HepG2 (cell line): ENCODE data around the gene MGAT5. TPM values are rescaled to one million over a fixed set of nuclear protein-coding genes. Genes with fewer than 3 reads are reported as not detected.

Experiments
- ATAC-seq: fragments of 200-7000 bp; cut with Tn5 transposase; 3 replicates; pipeline ENCODE4 v1.9.1; 2020; ENCODE audit warnings: mild to moderate bottlenecking, moderate library complexity
- BruUV-seq: library from RNA; stranded (reverse); fragments of 400-500 nt; replicated peaks from 2 replicates; lab custom pipeline; 2021; lab: Mats Ljungman, UMichigan
- CTCF ChIA-PET: fragments of 300-600 bp; formaldehyde crosslinking; extraction: SDS; loops from one replicate; lab custom pipeline; 2021; ENCODE audit warnings: low total read pairs, inconsistent platforms, low intra/inter-chr PET ratio; lab: Yijun Ruan, JAX
- POLR2A ChIA-PET: fragments of 350-600 bp; sonication (Branson Sonifier 250); formaldehyde crosslinking; loops from one replicate; lab custom pipeline; 2020; ENCODE audit warnings: antibody characterized with exemption, inconsistent platforms; lab: Yijun Ruan, JAX
- DNase-seq: peaks from one replicate; pipeline ENCODE4 v3.0.0-alpha.2; 2015; ENCODE audit warnings: low spot score
- FAIRE-seq: peaks from 3 replicates; lab custom pipeline; 2011; peaks lifted over from hg19 to GRCh38; lab: Jason Lieb, UNC
- H2AFZ ChIP-seq: one replicate; pipeline ENCODE4 v1.6.1; 2011; ENCODE audit warnings: low read length, inconsistent platforms
- H3K27ac ChIP-seq: fragments of 300-600 bp; 3 replicates; pipeline ENCODE4 v1.8.0; 2011; ENCODE audit warnings: mixed run types, mild to moderate bottlenecking, mixed read lengths, low read length, inconsistent platforms; ENCODE audit not compliant: insufficient read depth; ENCODE audit errors: extremely low read length
- H3K27me3 ChIP-seq, 2 experiments: fragments of 200-600 bp in 1 of 2; 2 replicates in 1 of 2; 3 replicates in 1 of 2; pipeline versions ENCODE4 v1.6.0 to v1.8.0; 2011; ENCODE audit warnings: low read length in 2 of 2, mild to moderate bottlenecking in 2 of 2, moderate library complexity in 2 of 2, inconsistent platforms in 1 of 2; ENCODE audit not compliant: insufficient read depth in 2 of 2, control insufficient read depth in 1 of 2
- H3K36me3 ChIP-seq, 2 experiments: fragments of 200-600 bp in 1 of 2; replicated peaks in 1 of 2; 2 replicates in 1 of 2; 3 replicates in 1 of 2; pipeline versions ENCODE4 v1.5.1 to v1.8.0; 2011; ENCODE audit warnings: low read length in 2 of 2, inconsistent platforms in 1 of 2; ENCODE audit not compliant: insufficient read depth in 2 of 2, control insufficient read depth in 1 of 2
- H3K4me1 ChIP-seq: 2 replicates; pipeline ENCODE4 v1.5.1; 2012; ENCODE audit warnings: low read length, inconsistent platforms; ENCODE audit not compliant: insufficient read depth
- H3K4me2 ChIP-seq: 2 replicates; pipeline ENCODE4 v1.6.0; 2011; ENCODE audit warnings: low read depth, low read length, inconsistent platforms
- H3K4me3 ChIP-seq, 3 experiments: fragments of 200-600 bp in 1 of 3; sonication (generic), shearing (Covaris generic) in 1 of 3; replicated peaks in 1 of 3; 2 replicates each; pipeline ENCODE4 v1.5.1; 2011 to 2016; ENCODE audit warnings: low read length in 3 of 3, inconsistent platforms in 2 of 3, low read depth in 2 of 3, mild to moderate bottlenecking in 2 of 3, control low read depth in 1 of 3, mixed read lengths in 1 of 3; ENCODE audit not compliant: insufficient read depth in 1 of 3
- H3K79me2 ChIP-seq: one replicate; pipeline ENCODE4 v1.6.1; 2011; ENCODE audit warnings: low read length, inconsistent platforms; ENCODE audit not compliant: insufficient read depth
- H3K9ac ChIP-seq: 2 replicates; pipeline ENCODE4 v1.6.0; 2011; ENCODE audit warnings: mild to moderate bottlenecking, low read depth, low read length, inconsistent platforms; ENCODE audit not compliant: insufficient read depth
- H3K9me3 ChIP-seq: 2 replicates; pipeline ENCODE4 v1.5.1; 2012; ENCODE audit warnings: mild to moderate bottlenecking, low read length
- H4K20me1 ChIP-seq: 2 replicates; pipeline ENCODE4 v1.6.0; 2011; ENCODE audit warnings: inconsistent platforms, mild to moderate bottlenecking, low read length, moderate library complexity; ENCODE audit not compliant: insufficient read depth
- BORCS8-MEF2B ChIP-seq: sonication (generic); formaldehyde crosslinking; IDR thresholded peaks from 2 replicates; pipeline ENCODE4 v1.8.0; 2022; ENCODE audit warnings: mild to moderate bottlenecking, missing genetic modification reagents
- BRD4 ChIP-seq: sonication (generic); formaldehyde crosslinking; IDR thresholded peaks from 2 replicates; pipeline ENCODE4 v1.4.0; 2020; ENCODE audit warnings: missing genetic modification reagents
- MAFF ChIP-seq: IDR thresholded peaks from 2 replicates; pipeline ENCODE4 v1.6.1; 2011; ENCODE audit warnings: low read depth, low read length, improper control_type of control experiment
- MAZ ChIP-seq, 2 experiments: sonication (generic) in 1 of 2; formaldehyde crosslinking in 1 of 2; IDR thresholded peaks; 2 replicates each; pipeline versions ENCODE4 v1.5.0 to v1.6.1; 2012 to 2020; ENCODE audit warnings: low read depth in 2 of 2, mild to moderate bottlenecking in 2 of 2, borderline replicate concordance in 1 of 2, improper control_type of control experiment in 1 of 2, low read length in 1 of 2, missing genetic modification reagents in 1 of 2, moderate library complexity in 1 of 2
- PHB2 ChIP-seq: fragments of 450-650 bp; IDR thresholded peaks from 2 replicates; pipeline ENCODE4 v1.6.1; 2018; ENCODE audit not compliant: partially characterized antibody
- SMARCE1 ChIP-seq: fragments of 450-650 bp; IDR thresholded peaks from 2 replicates; pipeline ENCODE4 v1.6.1; 2017; ENCODE audit warnings: borderline replicate concordance
- SP4 ChIP-seq: sonication (generic); formaldehyde crosslinking; IDR thresholded peaks from 2 replicates; pipeline ENCODE4 v1.8.1; 2023; ENCODE audit warnings: mild to moderate bottlenecking, missing genetic modification reagents
- TSC22D2 ChIP-seq: sonication (generic); formaldehyde crosslinking; IDR thresholded peaks from 2 replicates; pipeline ENCODE4 v1.5.1; 2020; ENCODE audit warnings: missing genetic modification reagents, mild to moderate bottlenecking, borderline replicate concordance
- ZBTB8A ChIP-seq: sonication (generic); formaldehyde crosslinking; IDR thresholded peaks from 2 replicates; pipeline ENCODE4 v1.4.0; 2020; ENCODE audit warnings: mild to moderate bottlenecking, low read depth, missing genetic modification reagents, borderline replicate concordance
- ZKSCAN8 ChIP-seq: IDR thresholded peaks from 2 replicates; pipeline ENCODE4 v1.6.1; 2016; ENCODE audit warnings: borderline replicate concordance, missing genetic modification reagents, missing compliant biosample characterization
- ZMAT3 ChIP-seq: sonication (generic); formaldehyde crosslinking; conservative IDR thresholded peaks from 2 replicates; pipeline ENCODE4 v1.7.0; 2021; ENCODE audit warnings: missing genetic modification reagents
- ZMYM2 ChIP-seq: sonication (generic); formaldehyde crosslinking; IDR thresholded peaks from 2 replicates; pipeline ENCODE4 v1.8.0; 2022; ENCODE audit warnings: mild to moderate bottlenecking, missing genetic modification reagents
- ZNF136 ChIP-seq: sonication (generic); formaldehyde crosslinking; IDR thresholded peaks from 2 replicates; pipeline ENCODE4 v1.8.1; 2022; ENCODE audit warnings: low read depth, mild to moderate bottlenecking, moderate library complexity, missing genetic modification reagents
- ZNF567 ChIP-seq: sonication (generic); formaldehyde crosslinking; IDR thresholded peaks from 2 replicates; pipeline ENCODE4 v1.8.1; 2023; ENCODE audit warnings: mild to moderate bottlenecking, missing genetic modification reagents, borderline replicate concordance
- ZNF619 ChIP-seq: sonication (generic); formaldehyde crosslinking; IDR thresholded peaks from 2 replicates; pipeline ENCODE4 v1.4.0; 2020; ENCODE audit warnings: mild to moderate bottlenecking, missing genetic modification reagents
- ZNF883 ChIP-seq: sonication (generic); formaldehyde crosslinking; IDR thresholded peaks from 2 replicates; pipeline ENCODE4 v1.5.1; 2020; ENCODE audit warnings: mild to moderate bottlenecking, missing genetic modification reagents; ENCODE audit errors: not compliant biosample characterization
- ZSCAN5A ChIP-seq: sonication (generic); formaldehyde crosslinking; IDR thresholded peaks from 2 replicates; pipeline ENCODE4 v1.8.0; 2022; ENCODE audit warnings: mild to moderate bottlenecking, missing genetic modification reagents, borderline replicate concordance
- WGBS: methylation state at CpG from one replicate; pipeline ENCODE4 v1.1.6; 2017; ENCODE audit warnings: low lambda C conversion rate; 5-methylcytosine and 5-hydroxymethylcytosine counted together
- in situ Hi-C: cut with HindIII; loops from 2 replicates; pipeline ENCODE4 v1.10.0; 2017; ENCODE audit warnings: low pct_unique_long_range_greater_than_20kb; ENCODE audit not compliant: extremely low pct_ligation_motif_present
- intact Hi-C: fragments of 100-400 bp; cut with micrococcal nuclease; formaldehyde crosslinking; loops from one replicate; pipeline ENCODE4 v1.10.0; 2022; ENCODE audit not compliant: unreplicated experiment
- polyA plus RNA-seq, 8 experiments: library from polyadenylated mRNA; depleted of rRNA in 3 of 8; stranded (reverse) in 7 of 8; unstranded in 1 of 8; fragments of >200 nt; fragmentation: Illumina TruSeq in 4 of 8; extraction: Trizol in 4 of 8; gene quantifications; 2 replicates each; pipeline versions ENCODE4 v1.2.1 to v1.2.3, GENCODE V29; 2011 to 2016; ENCODE audit warnings: low read depth in 4 of 8, missing spikeins in 1 of 8, mixed read lengths in 1 of 8; ENCODE audit not compliant: insufficient read depth in 1 of 8
- total RNA-seq, 5 experiments: library from RNA; depleted of rRNA; stranded (reverse); fragments of >200 nt; fragmentation: Illumina TruSeq; extraction: Trizol; gene quantifications; 2 replicates each; pipeline ENCODE4 v1.2.3, GENCODE V29; 2016; ENCODE audit warnings: low read depth in 1 of 5
- TF ChIP-seq, protein P1 (sequence below), 2 experiments: sonication (generic) in 1 of 2; formaldehyde crosslinking in 1 of 2; IDR thresholded peaks; 2 replicates each; pipeline versions ENCODE4 v1.4.0 to v1.6.1; 2016 to 2020; ENCODE audit warnings: borderline replicate concordance in 1 of 2, low read depth in 1 of 2, mild to moderate bottlenecking in 1 of 2, missing genetic modification reagents in 1 of 2

MGAT5 gene
- total and polyA plus RNA-seq, 2 of the 13 experiments (the other 11 are each of a cell fraction or from before 2014, with no cell fraction given), result 33.1 to 60.2 TPM

DNA sequence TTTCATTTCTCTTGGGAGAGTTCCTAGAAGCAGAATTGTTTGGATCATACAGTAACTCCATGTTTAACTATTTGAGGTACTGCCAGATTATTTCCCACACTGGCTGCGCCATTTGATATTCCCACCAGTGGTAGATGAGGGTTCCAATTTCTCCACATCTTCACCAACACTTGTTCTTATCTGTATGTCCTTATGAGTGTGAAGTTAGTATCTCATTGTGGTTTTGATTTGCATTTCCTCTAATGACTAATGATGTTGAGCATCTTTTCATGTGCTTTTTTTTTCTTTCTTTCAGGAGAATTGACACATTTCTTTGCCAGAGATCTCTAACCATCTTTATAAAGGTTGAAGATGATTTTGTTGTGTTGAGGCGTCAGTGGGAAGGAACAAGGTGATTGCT is 4.1 kb upstream of the MGAT5 start (continued):
- TF ChIP-seq, protein P1, sequence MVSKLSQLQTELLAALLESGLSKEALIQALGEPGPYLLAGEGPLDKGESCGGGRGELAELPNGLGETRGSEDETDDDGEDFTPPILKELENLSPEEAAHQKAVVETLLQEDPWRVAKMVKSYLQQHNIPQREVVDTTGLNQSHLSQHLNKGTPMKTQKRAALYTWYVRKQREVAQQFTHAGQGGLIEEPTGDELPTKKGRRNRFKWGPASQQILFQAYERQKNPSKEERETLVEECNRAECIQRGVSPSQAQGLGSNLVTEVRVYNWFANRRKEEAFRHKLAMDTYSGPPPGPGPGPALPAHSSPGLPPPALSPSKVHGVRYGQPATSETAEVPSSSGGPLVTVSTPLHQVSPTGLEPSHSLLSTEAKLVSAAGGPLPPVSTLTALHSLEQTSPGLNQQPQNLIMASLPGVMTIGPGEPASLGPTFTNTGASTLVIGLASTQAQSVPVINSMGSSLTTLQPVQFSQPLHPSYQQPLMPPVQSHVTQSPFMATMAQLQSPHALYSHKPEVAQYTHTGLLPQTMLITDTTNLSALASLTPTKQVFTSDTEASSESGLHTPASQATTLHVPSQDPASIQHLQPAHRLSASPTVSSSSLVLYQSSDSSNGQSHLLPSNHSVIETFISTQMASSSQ (IDR thresholded peaks at IDR 0.05; ENCODE audit: low read depth), result no peak
- TF ChIP-seq, protein P1 (CRISPR knock-in tag; IDR thresholded peaks at IDR 0.05; ENCODE audit: borderline replicate concordance), result no peak
- TF ChIP-seq BORCS8-MEF2B (CRISPR knock-in tag) (no peak), BRD4 (CRISPR knock-in tag) (no peak), ZBTB8A (CRISPR knock-in tag) (no peak), SMARCE1 (no peak), ZNF136 (CRISPR knock-in tag) (no peak), ZNF567 (CRISPR knock-in tag) (no peak)
- TF ChIP-seq, all 625 proteins: peak for 0

GRCh38 chr2:134250840-134251461 is 2.9 kb upstream of the MGAT5 start:
- Histone ChIP-seq H3K4me3 (no peak overlapping the region), H3K4me2 (no peak overlapping the region), H3K9ac (no peak overlapping the region), H2AFZ (no peak overlapping the region), H3K79me2 (peaks cover 26% of the 10 kb centered on the region), H3K27me3 (no peaks in the 10 kb centered on the region), H3K4me1 (peaks cover 11% of the 10 kb centered on the region), H3K36me3 (peaks cover 10 to 26% of the 10 kb centered on the region in 2 experiments), H4K20me1 (no peaks in the 10 kb centered on the region), H3K9me3 (no peaks in the 10 kb centered on the region), H3K27ac (no peak overlapping the region)
- in situ Hi-C loops, result no loop called here
- ChIA-PET POLR2A (no interaction called here), CTCF (no interaction called here)
- no peak for ATAC-seq
- DNase-seq, result no peak
- FAIRE-seq, result no peak
- BruUV-seq, result no TSS peak
- 99% methylated on average over 8 of the region's 8 CpGs for WGBS
- intact Hi-C loops, result no loop called here
- no peak for TF ChIP-seq ZMAT3 (CRISPR knock-in tag)
- TF ChIP-seq SP4 (CRISPR knock-in tag), result no peak
- no peak for TF ChIP-seq ZNF619 (CRISPR knock-in tag)
- TF ChIP-seq MAZ (IDR thresholded peaks at IDR 0.05; ENCODE audit: borderline replicate concordance, low read depth, low read length), result no peak
- TF ChIP-seq MAZ (CRISPR knock-in tag; IDR thresholded peaks at IDR 0.05; ENCODE audit: low read depth), result no peak
- no peak for TF ChIP-seq ZKSCAN8 (CRISPR knock-in tag)
- TF ChIP-seq ZMYM2 (CRISPR knock-in tag), result no peak
- no peak for TF ChIP-seq PHB2
- TF ChIP-seq ZNF883 (CRISPR knock-in tag), result no peak
- no peak for TF ChIP-seq ZSCAN5A (CRISPR knock-in tag)
- no peak for TF ChIP-seq TSC22D2 (CRISPR knock-in tag)
- no peak for TF ChIP-seq MAFF
